ENCODE data around the gene MED9.

MED9 gene

DNA sequence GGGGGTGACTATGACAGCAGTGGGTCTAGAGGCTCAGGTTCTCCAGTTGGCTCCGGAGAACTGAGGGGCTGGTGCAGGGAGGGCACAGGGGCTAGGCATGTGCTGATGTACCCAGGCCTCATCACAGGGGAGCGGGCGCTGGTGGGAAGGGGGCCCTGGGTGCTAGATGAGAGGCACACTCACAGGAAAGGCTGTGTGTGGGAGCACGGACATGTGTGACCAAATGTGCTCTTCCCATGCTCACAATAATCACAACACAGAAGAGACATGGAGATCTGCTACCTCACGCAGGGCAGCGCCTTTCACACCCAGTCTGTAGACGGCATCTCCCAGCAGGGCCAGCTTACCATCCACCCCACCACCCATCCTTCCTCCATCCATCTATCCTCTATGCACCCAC lies 36.8 kb downstream of the MED9 start:
- TF ChIP-seq, protein P1, sequence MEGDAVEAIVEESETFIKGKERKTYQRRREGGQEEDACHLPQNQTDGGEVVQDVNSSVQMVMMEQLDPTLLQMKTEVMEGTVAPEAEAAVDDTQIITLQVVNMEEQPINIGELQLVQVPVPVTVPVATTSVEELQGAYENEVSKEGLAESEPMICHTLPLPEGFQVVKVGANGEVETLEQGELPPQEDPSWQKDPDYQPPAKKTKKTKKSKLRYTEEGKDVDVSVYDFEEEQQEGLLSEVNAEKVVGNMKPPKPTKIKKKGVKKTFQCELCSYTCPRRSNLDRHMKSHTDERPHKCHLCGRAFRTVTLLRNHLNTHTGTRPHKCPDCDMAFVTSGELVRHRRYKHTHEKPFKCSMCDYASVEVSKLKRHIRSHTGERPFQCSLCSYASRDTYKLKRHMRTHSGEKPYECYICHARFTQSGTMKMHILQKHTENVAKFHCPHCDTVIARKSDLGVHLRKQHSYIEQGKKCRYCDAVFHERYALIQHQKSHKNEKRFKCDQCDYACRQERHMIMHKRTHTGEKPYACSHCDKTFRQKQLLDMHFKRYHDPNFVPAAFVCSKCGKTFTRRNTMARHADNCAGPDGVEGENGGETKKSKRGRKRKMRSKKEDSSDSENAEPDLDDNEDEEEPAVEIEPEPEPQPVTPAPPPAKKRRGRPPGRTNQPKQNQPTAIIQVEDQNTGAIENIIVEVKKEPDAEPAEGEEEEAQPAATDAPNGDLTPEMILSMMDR (IDR thresholded peaks at IDR 0.05; ENCODE audit: low read depth, low read length): no peak
- Histone ChIP-seq H3K27me3 (no peaks in the 10 kb centered on the region), H3K4me1 (no peaks in the 10 kb centered on the region; the same call in 1 of the 2 replicates)

DNA sequence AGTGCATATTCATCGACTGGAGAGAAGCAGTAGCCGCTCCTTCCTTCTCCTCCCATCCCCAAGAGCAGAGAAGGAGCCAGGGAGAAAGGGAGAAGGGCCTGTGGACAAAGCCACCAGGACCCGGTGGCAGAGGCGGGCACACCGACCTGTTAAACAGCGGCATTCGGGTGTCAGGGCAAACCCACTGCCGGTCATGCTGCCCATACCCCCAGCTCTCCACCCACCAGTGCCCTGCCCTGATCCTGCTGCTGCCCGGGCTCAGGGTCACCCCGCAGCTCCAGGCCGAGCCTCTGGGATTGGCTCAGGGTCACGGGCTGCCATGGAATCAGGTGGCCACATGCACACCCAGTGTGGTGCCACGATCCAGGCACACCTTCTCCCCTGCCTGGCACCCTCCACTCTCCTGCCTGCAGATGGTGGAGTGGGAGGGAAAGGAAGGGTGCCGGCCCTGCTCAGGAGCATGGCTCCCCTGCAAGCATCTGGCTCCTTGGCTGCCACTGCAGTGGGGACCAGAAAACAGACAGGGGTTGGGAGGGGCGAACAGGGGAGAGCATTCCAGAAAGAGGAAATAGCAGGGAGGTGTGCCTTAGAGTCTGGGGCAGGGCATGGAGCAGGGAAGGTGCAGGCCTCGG lies 37.7 kb downstream of the MED9 start:
- Histone ChIP-seq H3K4me3 (ENCODE audit: low read depth, low read length) (no peak overlapping the region), H3K27me3 (no peaks in the 10 kb centered on the region), H3K4me1 (no peaks in the 10 kb centered on the region; the same call in 1 of the 2 replicates), H3K9me3 (no peaks in the 10 kb centered on the region), H3K36me3 (no peaks in the 10 kb centered on the region)
- TF ChIP-seq, protein P1 (IDR thresholded peaks at IDR 0.05; ENCODE audit: low read depth, low read length): no peak
- DNase-seq: no peak

More for the DNA sequence above, 36.8 kb downstream of the MED9 start:
- Histone ChIP-seq H3K36me3 (no peaks in the 10 kb centered on the region), H3K9me3 (no peaks in the 10 kb centered on the region), H3K4me3 (ENCODE audit: low read depth, low read length) (no peak overlapping the region)
- no peak for DNase-seq

DNA sequence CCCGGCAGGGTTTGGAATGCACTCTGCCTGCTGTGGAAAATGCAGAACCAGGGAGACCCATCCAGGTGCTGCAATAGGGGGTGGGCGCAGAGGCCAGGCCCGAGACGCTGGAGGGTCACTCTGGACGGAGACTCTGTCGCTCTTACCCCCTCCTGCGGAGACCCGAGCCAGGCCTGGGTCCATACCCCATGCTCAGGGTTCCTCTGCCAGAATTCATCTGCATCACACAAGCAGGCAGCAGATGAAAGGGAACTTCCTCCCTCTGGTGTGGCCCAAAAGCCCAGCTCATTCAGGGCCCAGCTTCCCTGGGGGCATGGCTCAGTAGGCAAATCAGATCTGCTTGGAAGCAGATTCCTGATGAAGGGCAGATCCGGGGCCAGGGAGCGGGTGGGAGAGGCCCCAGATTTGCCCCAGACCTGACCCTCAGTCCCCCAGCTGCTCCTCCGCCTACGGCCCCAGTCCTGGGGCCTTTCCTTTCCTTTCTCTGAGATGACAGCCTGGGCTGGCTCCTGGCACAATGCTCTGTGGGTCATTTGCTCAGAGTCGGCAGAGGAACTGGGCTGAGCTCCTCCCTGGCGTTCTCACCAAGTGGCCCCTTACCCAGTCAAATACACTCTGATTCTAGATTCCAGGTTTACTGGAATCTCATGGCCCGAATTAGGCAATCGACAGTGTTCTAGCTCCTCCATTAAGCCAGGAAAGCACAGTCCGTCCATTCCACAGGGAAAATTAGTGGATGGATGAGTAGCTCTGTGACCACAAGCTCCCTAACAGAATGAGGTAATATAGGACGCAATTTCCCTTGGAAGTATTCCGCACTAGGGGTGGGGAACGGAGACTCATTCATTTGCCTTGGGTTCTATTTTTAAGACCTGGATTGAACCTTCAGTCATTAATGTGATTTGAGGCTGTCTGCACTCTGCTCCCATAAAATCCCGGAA lies 38.5 kb downstream of the MED9 start:
- peak; percentile 41 for DNase-seq
- Histone ChIP-seq H3K36me3 (no peaks in the 10 kb centered on the region), H3K9me3 (no peaks in the 10 kb centered on the region), H3K4me3 (ENCODE audit: low read depth, low read length) (no peak overlapping the region), H3K27me3 (no peaks in the 10 kb centered on the region), H3K4me1 (no peaks in the 10 kb centered on the region; the same call in 1 of the 2 replicates)
- TF ChIP-seq, protein P1 (IDR thresholded peaks at IDR 0.05; ENCODE audit: low read depth, low read length): no peak

DNA sequence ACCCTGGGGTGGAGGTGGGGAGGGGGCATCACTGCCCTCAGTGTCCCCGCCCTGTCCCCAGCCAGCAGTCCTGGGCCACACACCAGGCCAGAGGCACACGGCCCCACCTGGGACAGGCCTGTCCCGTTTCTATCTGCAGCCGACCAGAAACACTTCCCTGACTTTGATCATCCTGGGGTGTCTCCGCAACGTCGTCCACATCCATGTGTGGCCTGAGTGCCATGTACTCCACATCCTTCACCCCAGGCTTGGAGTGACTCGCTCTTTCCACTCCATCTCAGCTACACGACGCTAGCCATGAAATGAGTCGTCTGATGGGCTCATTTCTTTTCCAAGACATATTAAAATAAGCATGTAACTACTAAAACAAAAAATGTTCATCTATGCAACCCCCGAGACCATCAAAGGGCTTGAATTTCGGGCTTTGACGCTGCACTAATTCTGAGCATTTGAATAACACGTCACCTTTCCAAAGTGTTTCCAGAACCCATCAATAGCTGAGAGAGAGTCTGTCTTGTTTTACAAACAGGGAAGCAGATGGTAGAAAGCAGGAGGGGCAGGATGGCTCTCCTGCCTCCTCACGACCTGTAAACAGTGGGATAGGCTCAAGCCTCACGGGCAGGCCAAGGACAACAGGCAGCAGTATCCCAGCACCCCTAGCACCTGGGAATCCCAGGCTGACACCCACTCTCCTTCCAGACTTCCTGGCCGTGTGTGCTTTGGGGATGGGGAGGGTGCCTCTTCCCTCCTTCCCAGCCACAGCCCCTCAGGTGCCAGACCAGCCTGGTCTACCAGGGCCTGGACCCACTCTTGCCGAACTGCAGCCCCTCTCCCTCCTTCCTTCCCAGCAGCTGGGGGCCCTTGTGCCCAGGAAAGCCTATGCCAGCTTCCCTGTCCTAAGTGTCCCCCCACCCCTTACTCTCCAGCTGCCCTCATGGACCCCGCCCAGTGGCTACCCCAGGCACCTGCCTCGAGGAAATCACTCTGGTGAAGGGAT lies 39.4 kb downstream of the MED9 start:
- no peak for DNase-seq

DNA sequence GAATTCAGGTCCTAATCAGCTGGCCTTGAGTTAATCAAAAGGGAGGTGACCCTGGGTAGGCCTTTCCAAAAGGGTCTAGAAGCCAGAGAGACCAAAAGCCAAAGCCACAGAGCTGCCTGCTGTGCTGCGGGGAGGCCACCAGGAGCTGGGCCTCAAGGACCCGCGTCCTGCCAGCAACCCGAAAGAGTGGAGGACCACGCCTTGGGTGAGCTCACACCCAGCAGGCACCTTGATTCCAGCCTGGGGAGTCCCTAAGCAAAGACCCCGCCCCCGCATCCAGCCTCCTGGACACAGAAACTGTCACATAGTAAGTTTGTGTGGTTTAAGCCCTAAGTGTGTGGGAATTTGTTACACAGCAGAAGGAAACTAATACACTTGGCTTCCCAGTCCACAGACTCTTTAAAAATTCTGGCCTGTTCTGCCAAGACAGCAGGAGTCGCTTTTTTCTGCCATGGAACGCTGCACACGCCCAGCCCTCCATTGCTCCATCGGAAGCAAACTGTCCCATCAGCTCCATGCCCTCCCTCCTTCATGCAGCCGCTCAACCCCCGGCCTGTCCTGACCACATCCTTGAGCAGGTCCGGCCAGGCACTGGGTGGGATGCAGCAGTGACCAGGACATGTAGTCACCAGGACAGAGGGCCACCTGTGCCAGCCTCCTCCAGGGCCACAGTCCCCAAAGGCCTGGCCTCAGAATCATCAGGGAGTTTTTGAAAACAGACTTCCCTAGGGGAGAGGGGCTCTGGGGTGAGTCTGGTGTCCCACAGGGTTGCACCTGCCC lies 40.3 kb downstream of the MED9 start:
- no peaks in the 10 kb centered on the region for H3K36me3 ChIP-seq
- TF ChIP-seq, protein P1 (IDR thresholded peaks at IDR 0.05; ENCODE audit: low read depth, low read length): no peak
- no peak overlapping the region for H3K4me3 ChIP-seq (ENCODE audit: low read depth, low read length)
- no peak for DNase-seq
- no peaks in the 10 kb centered on the region; the same call in 1 of the 2 replicates for H3K4me1 ChIP-seq
- no peaks in the 10 kb centered on the region for H3K27me3 ChIP-seq
- H3K9me3 ChIP-seq: no peaks in the 10 kb centered on the region

More for the DNA sequence above, 39.4 kb downstream of the MED9 start:
- Histone ChIP-seq H3K4me1 (no peaks in the 10 kb centered on the region; the same call in 1 of the 2 replicates), H3K9me3 (no peaks in the 10 kb centered on the region), H3K27me3 (no peaks in the 10 kb centered on the region), H3K36me3 (no peaks in the 10 kb centered on the region), H3K4me3 (ENCODE audit: low read depth, low read length) (no peak overlapping the region)
- TF ChIP-seq, protein P1 (IDR thresholded peaks at IDR 0.05; ENCODE audit: low read depth, low read length): no peak
